Stimulated activated effector memory CD8-positive, alpha-beta T cell treated with anti-CD3 and anti-CD28 coated beads, Interleukin-12 subunit alpha, Interleukin-12 subunit beta, amount 100 ng/mL, for 72 hours (primary cell): ENCODE data around the gene SMIM9.

ENCODE experiments used
- ATAC-seq: fragments of 150-1000 bp; cut with Tn5 transposase; 2 replicates; pipeline ENCODE4 v1.10.0; 2021
- DNase-seq, 2 donors: peaks; one replicate each; pipeline ENCODE4 v3.0.0; 2021 to 2022; ENCODE audit warnings: low spot score in 2 of 2
- H3K27ac Mint-ChIP-seq: one replicate; pipeline ENCODE4 v1.8.0; 2022; ENCODE audit warnings: mild to moderate bottlenecking, mixed read lengths
- H3K36me3 Mint-ChIP-seq: one replicate; pipeline ENCODE4 v1.8.0; 2022; ENCODE audit warnings: mild to moderate bottlenecking, mixed read lengths
- H3K4me1 Mint-ChIP-seq: one replicate; pipeline ENCODE4 v1.8.0; 2022; ENCODE audit warnings: mixed read lengths
- H3K4me3 Mint-ChIP-seq: one replicate; pipeline ENCODE4 v1.8.0; 2022; ENCODE audit warnings: mild to moderate bottlenecking, mixed read lengths
- H3K9me3 Mint-ChIP-seq: one replicate; pipeline ENCODE4 v1.8.0; 2022; ENCODE audit warnings: mixed read lengths

The SMIM9 gene

DNA sequence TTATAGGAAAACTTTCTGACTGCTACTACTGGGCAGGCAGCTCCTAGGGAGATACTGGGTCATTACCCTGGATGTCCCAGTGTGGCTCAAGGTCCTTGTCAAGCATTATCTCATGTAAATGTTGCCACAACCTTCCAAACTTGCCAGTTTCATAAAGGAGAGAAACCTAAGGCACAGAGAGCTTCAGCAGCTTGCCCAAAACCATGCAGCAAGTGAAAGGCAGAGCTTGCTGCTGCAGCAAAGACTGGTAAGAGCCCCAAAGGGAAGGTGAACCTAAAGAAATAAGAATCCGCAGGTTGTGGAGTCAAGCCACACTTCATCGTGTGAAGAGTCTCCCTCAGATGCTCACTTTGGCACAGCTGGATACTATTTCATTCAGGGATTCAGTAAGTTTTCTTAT lies 31.5 kb downstream of the SMIM9 start:
- peaks cover 9% of the 10 kb centered on the region for H3K36me3 Mint-ChIP-seq
- ATAC-seq: no peak
- H3K9me3 Mint-ChIP-seq: peaks cover 2% of the 10 kb centered on the region
- no peak overlapping the region for H3K27ac Mint-ChIP-seq
- H3K4me1 Mint-ChIP-seq: peaks cover 27% of the 10 kb centered on the region
- no peak for DNase-seq
- H3K4me3 Mint-ChIP-seq: no peak overlapping the region

DNA sequence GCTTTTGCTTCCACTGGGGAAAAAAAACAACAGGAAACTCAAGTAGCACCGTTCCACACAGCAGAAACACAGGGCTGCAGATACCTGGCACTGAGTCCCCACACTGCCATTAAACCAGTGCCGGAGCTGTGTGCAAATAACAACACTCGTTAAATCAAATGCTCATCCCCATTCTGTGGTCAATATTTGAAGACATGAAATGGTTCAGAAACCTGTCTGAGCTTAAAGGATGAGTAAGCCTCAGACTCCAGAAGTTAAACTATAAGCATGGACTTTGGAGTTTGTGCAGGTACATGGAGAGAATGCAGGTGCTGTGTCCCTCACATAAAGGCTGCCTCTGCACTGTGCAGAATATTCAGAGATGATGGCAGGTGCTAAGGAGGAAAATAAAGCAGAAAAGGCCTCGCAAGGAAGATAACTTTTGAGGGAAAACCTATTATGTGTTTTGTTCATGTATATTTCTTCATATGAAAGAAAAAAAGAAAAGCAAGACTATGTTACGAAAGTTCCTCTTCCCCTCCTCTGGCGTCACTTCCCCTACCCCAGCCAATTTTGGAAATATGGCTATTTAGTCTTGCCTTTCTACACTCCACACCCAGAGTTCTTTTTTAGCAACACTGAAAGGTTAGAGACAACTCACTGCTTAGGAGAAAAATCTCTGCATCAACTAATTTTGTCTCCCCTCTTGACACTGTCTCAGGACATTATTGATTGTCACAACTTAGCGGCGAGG lies 33.8 kb downstream of the SMIM9 start:
- ATAC-seq (no peak), DNase-seq (no peak)
- peak overlapping the region; percentile 87 for H3K27ac Mint-ChIP-seq
- peaks cover 27% of the 10 kb centered on the region for H3K4me1 Mint-ChIP-seq
- H3K36me3 Mint-ChIP-seq: peaks cover 9% of the 10 kb centered on the region
- no peak overlapping the region for H3K4me3 Mint-ChIP-seq
- H3K9me3 Mint-ChIP-seq: peaks cover 2% of the 10 kb centered on the region

DNA sequence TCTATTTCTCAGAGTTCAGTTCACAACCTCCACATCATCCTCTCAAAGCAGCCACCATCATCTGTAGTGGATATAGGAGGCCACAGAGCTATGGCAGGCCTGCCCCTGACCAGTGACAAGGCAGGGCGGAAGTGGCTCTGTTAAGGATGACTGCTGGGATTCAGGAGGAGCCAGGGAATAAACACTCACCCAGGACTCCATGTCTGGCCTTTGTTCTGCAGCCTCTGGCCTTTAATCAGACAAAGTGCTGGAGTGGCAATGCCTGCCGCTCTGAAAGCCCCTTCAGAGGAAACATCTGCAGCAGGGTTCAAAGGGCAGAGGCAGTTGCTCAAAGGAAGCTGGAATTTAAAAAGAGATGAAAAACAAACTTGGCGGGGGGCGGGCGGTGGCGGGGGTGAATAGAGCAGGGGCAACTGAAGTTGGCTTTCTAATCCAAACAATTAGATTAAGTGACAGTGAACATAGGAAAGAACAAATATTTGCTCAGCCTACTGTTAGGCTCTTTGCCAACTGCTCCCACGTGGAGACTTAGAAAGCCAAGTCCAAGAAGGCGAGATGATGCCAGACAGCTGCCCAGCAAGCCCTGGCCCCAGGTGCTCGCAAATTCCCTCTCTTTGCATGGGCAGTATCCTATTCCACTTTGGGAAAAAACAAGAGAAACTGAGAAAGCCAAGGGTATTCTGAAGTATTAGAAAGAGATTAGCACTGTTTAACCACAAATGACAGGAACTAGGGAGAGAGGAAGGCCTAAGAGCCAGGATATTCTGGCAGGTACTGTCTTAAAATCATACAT lies 34.7 kb downstream of the SMIM9 start:
- peaks cover 2% of the 10 kb centered on the region for H3K9me3 Mint-ChIP-seq
- no peak for ATAC-seq
- peak overlapping the region; percentile 65 for H3K4me3 Mint-ChIP-seq
- H3K4me1 Mint-ChIP-seq: peaks cover 27% of the 10 kb centered on the region
- peak overlapping the region; percentile 87 for H3K27ac Mint-ChIP-seq
- peaks cover 9% of the 10 kb centered on the region for H3K36me3 Mint-ChIP-seq
- no peak for DNase-seq

DNA sequence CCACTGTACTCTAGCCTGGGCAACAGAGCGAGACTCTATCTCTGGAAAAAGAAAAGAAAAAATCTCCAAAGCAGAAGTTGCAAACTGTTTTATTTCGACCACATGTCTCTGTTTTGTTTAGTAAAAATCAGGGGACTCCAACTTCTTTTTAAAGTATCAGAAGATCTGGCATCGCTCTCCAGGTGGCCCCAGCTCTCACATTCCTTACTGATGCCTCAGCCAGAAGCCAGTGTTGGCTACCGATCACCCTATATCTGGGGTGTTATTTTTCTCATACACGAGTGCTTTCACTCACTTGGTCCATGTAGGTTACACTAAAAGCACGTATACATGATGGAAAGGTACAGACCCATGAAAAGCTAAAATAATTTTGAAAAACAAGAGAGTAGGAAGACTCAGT lies 37.5 kb downstream of the SMIM9 start:
- Mint-ChIP-seq H3K4me1 (peaks cover 22% of the 10 kb centered on the region), H3K4me3 (no peak overlapping the region), H3K36me3 (peaks cover 9% of the 10 kb centered on the region), H3K9me3 (peaks cover 2% of the 10 kb centered on the region), H3K27ac (no peak overlapping the region)
- ATAC-seq (no peak), DNase-seq (no peak)

DNA sequence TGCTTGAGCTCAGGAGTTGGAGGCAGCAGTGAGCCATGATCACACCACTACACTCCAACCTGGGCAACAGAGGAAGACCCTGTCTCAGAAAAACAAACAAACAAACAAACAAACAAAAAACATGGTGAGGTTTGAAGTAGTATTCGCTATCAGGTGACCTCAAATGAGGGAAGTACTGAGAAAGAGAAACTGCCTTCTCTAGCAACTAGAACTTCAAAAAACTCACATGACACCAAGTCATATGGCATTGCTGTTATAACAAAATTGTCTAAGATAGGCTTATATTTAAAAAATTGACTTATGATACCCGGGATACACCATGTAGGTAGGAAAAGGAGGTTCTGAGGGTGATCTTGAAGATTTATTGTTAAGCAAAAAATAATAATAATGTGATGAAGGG lies 39.4 kb downstream of the SMIM9 start:
- Mint-ChIP-seq H3K9me3 (peaks cover 2% of the 10 kb centered on the region), H3K4me1 (peaks cover 18% of the 10 kb centered on the region), H3K27ac (no peak overlapping the region), H3K36me3 (peaks cover 9% of the 10 kb centered on the region), H3K4me3 (no peak overlapping the region)
- DNase-seq: no peak
- ATAC-seq: no peak

DNA sequence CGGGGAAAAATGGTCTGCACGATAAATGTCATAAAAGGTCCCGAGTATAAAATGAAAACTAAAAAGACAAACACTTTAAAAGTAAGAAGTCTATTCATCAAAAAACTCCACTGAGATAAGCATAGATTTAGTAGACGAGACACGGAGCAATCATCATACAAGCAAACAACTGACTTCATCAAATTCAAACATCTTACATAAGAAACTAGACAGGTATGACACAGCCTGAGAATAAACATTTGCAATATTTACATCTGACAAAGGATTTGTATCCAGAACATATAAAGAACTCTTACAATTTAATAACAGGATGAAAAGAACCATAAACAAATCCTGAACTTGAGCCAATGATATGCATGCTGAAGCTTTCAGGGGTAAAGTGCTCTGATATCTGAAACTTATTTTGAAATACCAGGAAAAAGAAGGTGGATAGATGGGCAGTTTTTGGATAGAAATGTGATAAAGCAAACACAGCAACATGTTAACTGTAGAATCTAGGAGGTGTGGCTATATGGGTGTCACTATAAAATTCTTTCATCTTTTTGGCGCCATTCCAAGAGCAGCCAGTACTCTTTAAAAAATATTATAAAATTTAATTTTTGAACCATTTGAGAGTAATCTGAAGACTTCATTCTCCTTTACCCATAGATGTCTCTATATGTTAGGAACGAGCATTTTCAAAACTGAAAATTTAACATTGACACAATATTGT lies 41.2 kb downstream of the SMIM9 start:
- DNase-seq (no peak), ATAC-seq (no peak)
- no peaks in the 10 kb centered on the region for H3K9me3 Mint-ChIP-seq
- H3K4me1 Mint-ChIP-seq: peaks cover 2% of the 10 kb centered on the region
- no peaks in the 10 kb centered on the region for H3K36me3 Mint-ChIP-seq
- H3K27ac Mint-ChIP-seq: no peak overlapping the region
- H3K4me3 Mint-ChIP-seq: no peak overlapping the region

DNA sequence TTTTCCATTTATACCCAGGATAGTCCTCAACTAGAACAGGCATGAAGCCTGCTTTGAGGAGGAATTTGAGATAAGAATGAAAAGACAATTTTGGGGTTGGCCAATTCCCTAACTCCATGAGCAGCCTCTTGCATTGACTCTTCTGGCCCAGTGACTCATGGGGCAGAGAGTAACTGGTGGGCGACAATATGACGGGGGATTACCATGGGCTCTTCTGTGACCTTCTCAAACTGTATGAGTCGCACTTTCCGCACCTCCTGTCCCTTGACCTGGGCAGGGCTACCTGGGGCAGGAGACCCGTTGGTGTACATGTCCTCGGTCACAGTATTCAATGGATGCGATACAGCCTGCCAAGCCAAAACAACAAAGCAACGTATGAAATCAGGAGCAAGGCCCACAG lies 42.5 kb downstream of the SMIM9 start:
- DNase-seq (no peak), ATAC-seq (peak; percentile 57)
- H3K27ac Mint-ChIP-seq: no peak overlapping the region
- no peaks in the 10 kb centered on the region for H3K9me3 Mint-ChIP-seq
- H3K4me3 Mint-ChIP-seq: no peak overlapping the region
- H3K4me1 Mint-ChIP-seq: no peaks in the 10 kb centered on the region
- no peaks in the 10 kb centered on the region for H3K36me3 Mint-ChIP-seq

DNA sequence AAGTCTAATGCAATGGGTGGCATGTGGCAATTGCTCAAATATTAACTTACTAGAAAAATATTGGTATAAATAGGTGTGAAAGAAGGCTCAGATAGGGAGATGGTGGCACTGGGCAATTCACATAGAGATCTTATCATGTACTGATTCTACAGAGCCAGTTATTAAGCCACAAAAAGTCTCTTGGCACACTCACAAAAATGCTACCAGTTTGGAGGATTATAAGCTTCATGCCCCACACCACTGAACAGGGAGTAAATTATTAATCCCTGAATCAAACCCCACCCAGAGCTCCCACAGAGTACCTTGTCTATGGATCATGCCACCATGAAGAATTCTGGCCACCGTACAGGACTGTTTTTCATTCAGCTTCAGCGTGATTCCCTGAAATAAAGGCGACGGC lies 43.0 kb downstream of the SMIM9 start:
- no peak overlapping the region for H3K4me3 Mint-ChIP-seq
- H3K4me1 Mint-ChIP-seq: no peaks in the 10 kb centered on the region
- DNase-seq (no peak), ATAC-seq (no peak)
- no peaks in the 10 kb centered on the region for H3K36me3 Mint-ChIP-seq
- no peak overlapping the region for H3K27ac Mint-ChIP-seq
- H3K9me3 Mint-ChIP-seq: no peaks in the 10 kb centered on the region

DNA sequence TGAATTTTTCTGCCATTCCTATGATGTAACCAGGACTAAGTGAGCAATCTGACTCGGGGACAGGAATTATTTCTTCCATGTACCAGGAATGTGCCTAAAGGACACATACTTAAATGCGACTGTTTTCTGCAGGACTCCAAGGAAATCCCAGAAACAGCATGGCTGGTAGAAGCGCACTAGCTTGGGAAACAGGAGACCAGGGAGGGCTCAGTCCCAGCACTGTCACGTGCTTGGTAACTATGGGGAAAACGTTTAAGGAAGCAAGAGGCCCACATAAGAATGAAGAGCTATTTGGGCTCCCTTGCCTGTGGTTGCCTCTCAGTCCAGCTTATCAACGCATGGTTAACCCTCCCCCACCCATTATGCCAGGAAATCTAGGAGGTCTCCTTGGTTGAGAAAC lies 48.7 kb downstream of the SMIM9 start:
- Mint-ChIP-seq H3K36me3 (peaks cover 11% of the 10 kb centered on the region), H3K9me3 (no peaks in the 10 kb centered on the region), H3K4me3 (no peak overlapping the region), H3K4me1 (peaks cover 22% of the 10 kb centered on the region), H3K27ac (no peak overlapping the region)
- no peak for DNase-seq
- no peak for ATAC-seq

DNA sequence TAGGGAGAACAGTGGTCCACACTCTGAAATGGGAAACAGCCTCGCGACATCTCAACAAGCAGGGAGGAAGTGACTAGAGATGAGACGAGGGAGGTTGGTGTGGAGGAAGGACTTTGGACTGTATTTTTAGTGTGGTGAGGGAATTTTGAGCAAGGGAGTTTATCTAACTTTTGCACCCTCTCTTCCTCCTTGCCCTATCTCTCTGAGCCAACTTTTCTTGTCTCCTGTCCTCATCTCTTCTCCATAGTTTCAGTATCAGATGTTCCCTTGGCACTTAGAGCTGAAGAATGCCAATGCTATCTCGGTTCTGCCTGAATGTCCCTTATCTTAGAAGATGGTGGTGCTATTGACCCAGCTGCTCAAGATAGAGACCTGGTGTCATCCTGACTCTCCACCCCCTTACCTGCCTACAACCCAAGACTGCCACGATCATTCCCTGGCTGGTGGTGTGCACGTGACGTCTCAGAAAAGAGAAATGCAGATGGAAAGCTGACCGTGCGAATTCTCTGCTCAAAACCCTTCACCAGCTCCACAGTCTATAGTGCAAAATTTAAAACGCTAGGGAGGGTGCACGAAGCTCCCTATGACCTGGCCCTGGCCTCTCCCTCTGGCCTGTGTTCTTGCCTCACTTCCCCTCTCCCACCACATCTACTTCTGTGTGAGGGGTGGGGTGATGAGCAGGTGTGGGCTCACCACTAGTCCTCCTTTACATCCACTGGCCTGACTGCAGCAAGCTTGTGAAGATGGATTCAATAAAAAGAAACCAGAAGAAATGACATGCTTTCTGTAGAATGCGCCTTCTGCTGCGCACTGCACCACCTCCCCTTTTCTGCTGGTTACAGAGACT lies 50.1 kb downstream of the SMIM9 start:
- no peak for DNase-seq
- Mint-ChIP-seq H3K4me3 (peak overlapping the region; percentile 42), H3K27ac (no peak overlapping the region), H3K9me3 (no peaks in the 10 kb centered on the region), H3K36me3 (peaks cover 12% of the 10 kb centered on the region), H3K4me1 (peaks cover 22% of the 10 kb centered on the region)
- ATAC-seq: no peak

DNA sequence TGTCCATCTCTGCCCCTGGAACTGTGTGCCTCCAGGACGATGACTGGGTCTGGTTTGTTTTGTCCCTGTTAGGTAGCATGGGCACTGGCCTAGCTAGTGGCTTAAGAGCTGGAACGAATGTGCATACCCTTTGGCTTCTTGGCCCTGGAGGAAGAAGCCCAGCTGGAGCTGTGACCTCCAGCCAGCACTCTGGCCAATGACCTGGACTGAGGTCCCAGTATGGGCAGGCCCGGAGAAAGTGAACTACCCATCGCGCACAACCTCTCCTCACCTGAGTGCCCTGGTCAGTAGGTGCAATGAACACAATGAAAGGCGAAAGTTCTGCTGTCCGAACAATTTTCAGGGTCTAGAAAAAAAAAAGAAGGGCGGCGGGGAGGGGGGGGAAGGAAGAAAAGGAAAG lies 53.5 kb downstream of the SMIM9 start:
- Mint-ChIP-seq H3K4me1 (peaks cover 30% of the 10 kb centered on the region), H3K4me3 (no peak overlapping the region), H3K36me3 (peaks cover 40% of the 10 kb centered on the region)

DNA sequence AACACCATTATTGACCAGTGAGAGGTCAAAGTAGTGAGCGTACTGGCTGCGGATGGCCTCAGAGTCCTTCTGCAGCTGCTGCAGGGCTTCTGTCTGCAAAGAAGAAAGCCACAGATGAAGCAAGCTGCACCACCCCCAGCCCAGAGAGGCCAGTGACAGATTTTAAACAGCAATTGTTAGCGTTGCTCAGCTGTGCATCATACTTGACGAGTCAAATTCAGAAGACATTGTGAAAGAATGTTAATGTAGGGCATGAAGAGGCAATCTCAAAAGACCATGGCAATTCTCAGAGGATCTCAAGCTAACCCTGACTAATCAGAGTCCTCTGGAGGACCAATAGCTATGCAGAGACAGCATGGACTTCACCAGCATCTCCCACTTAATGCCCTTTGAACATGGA lies 55.2 kb downstream of the SMIM9 start:
- DNase-seq: no peak
- Mint-ChIP-seq H3K4me1 (peaks cover 36% of the 10 kb centered on the region), H3K4me3 (no peak overlapping the region), H3K27ac (no peak overlapping the region), H3K36me3 (peaks cover 57% of the 10 kb centered on the region), H3K9me3 (no peaks in the 10 kb centered on the region)
- peak; percentile 59 for ATAC-seq

More for the DNA sequence above, 53.5 kb downstream of the SMIM9 start:
- H3K9me3 Mint-ChIP-seq: no peaks in the 10 kb centered on the region
- no peak for DNase-seq
- no peak overlapping the region for H3K27ac Mint-ChIP-seq
- ATAC-seq: no peak

DNA sequence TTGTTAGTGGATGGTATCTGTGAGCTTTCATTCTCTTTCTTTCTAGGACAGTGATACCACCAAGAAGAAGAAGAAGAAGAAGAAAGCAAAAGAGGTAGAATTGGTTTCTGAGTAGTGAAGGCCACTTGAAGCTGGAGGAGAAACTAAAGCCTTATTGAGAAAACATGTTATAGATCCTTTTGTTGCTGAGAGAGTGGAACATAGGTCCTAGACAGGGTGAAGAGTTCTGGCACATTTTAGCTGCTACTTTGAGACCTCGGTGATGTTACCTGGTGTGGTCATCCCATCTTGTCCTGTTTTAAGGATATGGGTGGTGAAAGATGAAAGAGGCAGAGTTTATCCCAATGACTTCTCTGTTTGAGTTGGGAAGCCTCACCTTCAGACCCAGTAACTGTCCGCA lies 57.7 kb downstream of the SMIM9 start:
- Mint-ChIP-seq H3K27ac (peak overlapping the region; percentile 69), H3K4me3 (no peak overlapping the region), H3K9me3 (no peaks in the 10 kb centered on the region), H3K4me1 (peaks cover 16% of the 10 kb centered on the region), H3K36me3 (peaks cover 76% of the 10 kb centered on the region)
- DNase-seq: no peak
- no peak for ATAC-seq

DNA sequence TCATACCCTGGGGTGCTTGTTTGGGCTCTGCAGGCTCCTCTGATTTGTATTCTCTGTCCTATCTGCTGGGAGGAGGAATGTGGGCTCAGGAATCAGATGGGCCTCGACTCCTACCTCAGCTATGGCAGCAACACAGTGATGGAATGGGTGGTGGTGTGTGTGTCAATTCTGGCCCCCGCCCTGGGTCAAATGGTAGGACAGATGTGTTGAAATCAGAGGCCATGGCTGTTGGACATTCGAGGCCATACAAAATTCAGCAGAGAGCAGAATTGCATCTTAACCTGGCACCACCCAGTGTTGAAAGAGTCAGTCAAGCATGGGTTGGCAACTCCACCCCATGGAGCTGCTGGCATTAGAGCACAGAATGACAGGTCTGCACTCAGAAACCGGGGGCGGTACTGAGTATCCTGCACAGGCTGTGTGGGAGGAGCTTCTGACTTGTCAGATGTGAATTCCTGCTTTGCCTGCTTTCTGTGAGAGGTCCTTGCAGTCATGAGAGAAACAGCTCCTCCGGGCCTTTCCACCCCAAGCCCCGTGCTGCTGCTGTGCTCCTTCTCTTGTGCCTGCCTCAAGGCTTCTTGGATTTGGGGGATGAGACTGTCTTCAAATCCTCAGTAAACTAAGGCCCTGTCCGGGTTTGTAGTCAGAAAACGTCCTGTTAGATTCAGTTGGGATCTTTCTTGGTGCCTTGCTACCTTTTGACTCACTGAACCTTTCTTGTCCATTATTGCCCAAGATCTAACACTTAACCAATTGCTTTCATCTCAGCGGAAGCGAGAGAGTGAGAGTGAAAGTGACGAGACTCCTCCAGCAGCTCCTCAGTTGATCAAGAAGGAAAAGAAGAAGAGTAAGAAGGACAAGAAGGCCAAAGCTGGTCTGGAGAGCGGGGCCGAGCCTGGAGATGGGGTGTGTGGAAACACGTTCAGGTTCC lies 58.8 kb downstream of the SMIM9 start:
- ATAC-seq (peak; percentile 87), DNase-seq (peak in 1 of 2 donors; percentile 3)
- Mint-ChIP-seq H3K9me3 (no peaks in the 10 kb centered on the region), H3K27ac (peak overlapping the region; percentile 69), H3K4me3 (no peak overlapping the region), H3K4me1 (peaks cover 16% of the 10 kb centered on the region), H3K36me3 (peaks cover 77% of the 10 kb centered on the region)
